Cerebellar cortex (tissue), 1 donor: ENCODE measurements around the gene CPA1.
"Not testable (repeated sequence)": the region's sequence is repeated elsewhere in the genome, so short reads cannot be mapped to it uniquely, and the experiment has no call there.

Source experiments
- DNase-seq: peaks from one replicate; pipeline ENCODE4 v3.0.0-alpha.2; 2015; ENCODE audit warnings: low spot score

CPA1 gene

DNA sequence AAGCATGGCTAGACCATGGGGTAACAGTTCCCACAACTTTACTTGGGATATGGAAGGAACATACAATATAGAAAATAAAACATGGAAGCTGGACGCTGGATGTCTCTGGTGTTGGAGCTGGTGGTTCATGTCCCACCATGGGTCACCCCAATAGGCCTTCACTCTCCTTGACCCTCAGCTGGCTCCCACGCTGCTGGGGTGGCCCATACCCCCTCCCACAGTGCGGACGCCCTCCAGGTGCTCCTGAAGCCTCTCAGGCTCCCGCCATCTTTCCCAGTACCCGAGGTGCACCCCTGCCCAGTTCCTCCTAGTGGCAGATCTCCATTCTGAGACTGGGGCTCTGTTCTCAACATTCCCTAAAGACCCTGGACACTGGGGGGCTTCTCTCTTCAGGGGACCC lies 5.8 kb upstream of the CPA1 start:
- DNase-seq: no peak

DNA sequence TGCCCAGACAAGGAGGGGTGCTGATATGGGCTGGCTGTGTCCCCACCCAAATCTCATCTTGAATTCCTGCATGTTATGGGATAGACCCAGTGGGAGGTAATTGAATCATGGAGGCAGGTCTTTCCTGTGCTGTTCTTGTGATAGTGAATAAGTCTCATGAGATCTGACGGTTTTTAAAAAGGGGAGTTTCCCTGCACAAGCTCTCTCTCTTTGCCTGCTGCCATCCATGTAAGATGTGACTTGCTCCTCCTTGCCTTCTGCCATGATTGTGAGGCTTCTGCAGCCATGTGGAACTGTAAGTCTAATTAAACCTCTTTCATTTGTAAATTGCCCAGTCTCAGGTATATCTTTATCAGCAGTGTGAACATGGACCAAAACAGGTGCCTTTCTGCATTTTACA lies 3.8 kb upstream of the CPA1 start:
- DNase-seq: not testable (repeated sequence)

DNA sequence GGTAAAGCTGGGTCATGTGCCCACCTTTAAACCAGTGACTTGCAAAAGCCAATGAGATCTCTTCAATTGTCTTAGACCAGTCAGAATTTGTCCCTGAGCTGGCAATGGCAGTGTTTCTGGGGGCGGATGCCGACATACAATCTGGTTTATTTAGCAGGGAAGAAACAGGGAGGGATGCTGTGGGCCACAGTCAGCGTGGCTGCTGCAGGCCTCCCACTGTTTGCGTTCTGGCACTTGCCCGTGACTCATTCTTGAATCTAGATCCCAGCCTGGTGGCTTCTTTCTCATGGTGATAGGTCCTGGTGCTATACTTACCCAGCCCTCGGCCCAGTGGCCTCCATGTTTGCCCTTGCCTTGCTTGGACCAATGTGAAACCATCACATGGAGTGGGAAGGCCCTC lies 3.1 kb upstream of the CPA1 start:
- DNase-seq: no peak

DNA sequence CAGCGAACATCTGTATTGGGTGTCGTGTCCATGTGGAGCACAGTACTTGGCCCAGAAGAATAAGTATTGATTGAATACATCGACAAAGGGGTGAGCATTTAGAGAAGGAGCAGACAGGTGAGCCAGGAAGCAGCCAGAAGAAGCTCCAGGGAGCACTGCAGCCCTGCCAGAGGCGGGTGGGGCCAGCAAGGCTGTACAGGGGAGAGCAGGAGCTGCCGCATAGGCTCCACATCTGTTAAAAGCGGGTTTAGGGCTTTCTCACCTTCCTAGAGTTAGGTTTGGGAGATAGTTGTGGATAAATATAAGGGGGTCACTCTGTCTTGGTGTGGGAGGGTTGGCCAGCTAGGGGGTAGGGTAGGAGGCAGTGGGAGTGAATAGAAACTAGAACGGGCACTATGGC lies 1.3 kb upstream of the CPA1 start:
- no peak for DNase-seq

DNA sequence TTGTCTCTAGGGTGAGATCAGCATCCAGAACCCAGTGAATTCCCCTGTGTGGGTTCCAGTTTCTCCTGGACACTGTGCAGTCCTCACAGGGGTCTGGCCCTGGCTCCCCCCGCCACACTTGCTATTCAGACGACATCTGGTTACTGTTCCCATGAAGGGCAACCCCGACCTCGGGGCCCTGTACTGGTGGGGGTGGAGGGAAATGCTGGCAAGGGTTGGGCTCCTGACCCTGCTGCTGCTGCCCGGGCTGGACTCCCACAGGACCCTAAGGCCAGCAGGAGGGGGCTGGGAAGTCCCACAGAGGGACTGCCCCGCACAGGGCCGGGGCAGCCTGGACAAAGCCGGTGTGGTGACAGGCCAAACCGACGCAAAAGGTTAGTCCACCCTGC lies 768 bp upstream of the CPA1 start:
- DNase-seq: no peak

DNA sequence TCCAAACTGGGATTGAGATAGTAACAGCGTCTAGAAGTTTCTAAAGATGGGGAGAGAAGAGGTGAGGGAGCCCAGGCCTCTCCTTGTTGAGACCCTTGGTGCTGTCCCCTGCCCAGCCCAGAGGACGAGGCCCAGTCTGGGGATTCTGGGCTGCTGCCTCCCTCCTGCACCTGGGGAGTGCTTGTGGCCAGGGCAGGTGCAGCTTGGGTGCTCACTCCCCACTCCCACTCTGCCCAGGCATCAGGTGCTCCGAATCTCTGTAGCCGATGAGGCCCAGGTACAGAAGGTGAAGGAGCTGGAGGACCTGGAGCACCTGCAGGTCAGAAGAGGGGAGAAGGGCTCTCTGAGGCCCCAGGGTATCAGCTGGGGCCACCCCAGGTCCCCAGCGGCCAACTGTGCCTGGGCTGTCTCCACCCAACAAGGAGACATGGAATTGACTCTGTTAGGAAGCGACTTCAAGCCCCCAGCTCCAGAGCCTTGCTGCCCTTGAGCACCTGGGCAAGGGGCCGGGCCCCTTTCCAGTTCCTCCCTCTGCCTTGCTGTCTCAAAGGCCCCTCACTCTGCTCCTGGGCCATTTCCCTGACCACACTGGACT lies 664 bp downstream of the CPA1 start:
- DNase-seq: no peak

DNA sequence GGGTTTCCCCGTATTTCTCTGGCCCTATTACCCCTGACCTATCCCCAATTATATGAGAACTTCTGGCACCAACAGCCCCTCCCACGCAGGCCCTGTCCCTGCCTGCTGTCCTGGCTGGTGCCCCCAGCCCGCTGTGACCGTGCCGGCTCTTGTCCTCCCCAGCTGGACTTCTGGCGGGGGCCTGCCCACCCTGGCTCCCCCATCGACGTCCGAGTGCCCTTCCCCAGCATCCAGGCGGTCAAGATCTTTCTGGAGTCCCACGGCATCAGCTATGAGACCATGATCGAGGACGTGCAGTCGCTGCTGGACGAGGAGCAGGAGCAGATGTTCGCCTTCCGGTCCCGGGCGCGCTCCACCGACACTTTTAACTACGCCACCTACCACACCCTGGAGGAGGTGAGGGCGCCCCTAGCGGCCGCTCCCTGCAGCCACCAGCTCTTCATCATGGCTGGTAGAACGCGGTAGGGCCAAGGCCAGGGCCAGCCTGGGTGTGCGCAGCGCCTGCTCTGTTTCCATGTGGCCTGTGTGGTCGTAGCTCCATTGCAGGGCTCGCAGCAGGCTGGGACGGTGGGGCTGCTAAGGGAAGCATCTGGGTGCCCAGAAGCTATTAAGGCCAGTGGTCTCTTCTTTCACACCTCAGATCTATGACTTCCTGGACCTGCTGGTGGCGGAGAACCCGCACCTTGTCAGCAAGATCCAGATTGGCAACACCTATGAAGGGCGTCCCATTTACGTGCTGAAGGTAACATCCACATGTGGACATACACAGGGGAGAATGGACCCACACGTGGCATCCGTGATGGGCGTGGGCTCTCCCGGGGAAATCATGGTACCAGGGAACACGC lies 1.4 kb downstream of the CPA1 start:
- DNase-seq: no peak

DNA sequence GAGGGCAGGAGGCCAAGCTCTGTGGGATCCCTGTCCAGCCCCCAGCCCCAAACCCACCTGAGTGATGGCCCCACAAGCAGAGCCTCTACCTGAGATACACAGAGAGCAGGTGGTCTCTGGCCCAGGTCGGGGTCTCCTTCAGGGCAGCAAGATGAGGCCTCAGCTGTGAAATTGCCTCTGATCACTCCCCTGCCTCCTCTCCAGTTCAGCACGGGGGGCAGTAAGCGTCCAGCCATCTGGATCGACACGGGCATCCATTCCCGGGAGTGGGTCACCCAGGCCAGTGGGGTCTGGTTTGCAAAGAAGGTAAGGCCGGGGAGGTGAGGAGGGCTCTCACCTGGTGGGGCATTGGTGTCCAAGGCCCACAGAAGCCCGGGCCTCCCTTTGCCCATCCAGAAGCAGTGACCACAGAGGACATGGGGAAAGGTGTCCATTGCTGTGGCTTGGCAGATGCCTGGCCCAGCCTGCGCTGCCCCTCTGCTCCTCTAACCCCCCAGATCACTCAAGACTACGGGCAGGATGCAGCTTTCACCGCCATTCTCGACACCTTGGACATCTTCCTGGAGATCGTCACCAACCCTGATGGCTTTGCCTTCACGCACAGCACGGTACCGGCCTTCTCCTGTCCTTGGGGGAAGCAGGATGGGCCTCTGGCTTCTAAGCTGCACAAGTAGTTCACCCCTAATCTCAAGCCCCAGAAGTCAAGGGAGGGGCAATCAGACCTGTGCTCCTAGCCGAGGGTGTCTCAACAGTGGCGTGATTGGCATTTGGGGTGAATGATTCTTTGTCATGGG lies 3.1 kb downstream of the CPA1 start:
- DNase-seq: no peak

DNA sequence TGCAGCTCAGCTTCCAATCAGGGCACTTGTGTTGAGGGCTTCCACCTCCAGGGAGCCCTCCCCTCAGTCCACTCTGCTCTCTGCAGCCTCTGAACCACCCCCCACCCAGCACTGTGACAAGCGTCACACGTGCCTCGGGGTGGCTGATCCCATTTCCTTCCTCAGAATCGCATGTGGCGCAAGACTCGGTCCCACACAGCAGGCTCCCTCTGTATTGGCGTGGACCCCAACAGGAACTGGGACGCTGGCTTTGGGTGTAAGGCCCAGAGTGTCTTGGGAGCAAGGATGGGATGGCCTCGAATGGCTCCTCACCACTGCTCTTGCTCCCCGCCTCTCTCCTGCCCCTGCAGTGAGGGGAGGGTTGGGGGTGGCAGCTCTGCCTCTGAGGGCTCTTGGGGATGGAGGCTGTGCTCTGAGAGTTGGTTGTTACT lies 4.1 kb downstream of the CPA1 start:
- DNase-seq: no peak

DNA sequence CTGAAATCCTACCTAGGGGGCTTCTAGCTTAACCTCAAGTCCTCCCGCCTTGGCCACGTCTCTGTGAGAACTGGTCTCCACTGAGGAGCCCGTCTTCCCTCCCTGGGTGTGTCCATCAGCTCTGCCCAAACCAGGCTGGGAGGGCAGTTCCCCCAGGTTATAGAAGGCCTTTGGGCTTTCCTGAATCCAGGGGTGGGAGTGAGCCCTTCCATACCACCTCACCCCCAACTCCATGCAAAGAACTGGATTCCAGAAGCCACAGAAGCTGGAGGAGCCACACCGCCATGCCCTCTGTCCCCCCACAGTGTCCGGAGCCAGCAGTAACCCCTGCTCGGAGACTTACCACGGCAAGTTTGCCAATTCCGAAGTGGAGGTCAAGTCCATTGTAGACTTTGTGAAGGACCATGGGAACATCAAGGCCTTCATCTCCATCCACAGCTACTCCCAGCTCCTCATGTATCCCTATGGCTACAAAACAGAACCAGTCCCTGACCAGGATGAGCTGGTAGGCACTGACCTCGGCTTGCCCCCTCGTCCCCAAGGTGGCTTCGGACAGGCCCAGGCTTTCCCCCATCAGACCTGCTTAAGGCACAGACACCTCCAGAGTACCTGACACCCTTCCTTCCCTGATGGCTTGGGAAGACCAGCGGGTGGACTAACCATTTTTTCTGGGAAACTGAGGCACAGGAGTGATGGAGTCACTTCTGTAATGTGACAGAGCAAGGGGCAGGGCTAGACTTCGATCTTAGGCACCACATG lies 4.7 kb downstream of the CPA1 start:
- DNase-seq: no peak

DNA sequence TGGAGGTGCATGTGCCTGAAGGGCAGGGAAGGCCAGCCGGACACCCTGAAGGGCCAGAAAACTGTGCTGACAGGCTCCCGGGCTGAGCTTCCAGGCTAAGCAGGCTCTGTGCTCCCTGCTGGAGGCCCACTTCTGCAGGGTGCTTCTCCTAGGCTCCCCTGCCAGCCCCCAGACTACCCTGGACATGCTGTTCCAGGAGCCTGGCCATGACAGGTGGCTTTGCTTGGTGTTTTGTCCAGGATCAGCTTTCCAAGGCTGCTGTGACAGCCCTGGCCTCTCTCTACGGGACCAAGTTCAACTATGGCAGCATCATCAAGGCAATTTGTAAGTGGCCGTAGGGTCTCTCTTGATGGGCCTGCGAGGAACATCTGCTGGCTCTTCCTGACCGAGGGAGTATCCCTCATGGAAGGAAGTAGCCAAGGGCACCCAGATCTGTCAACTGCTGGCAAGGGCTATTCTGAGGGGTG lies 5.3 kb downstream of the CPA1 start:
- no peak for DNase-seq

DNA sequence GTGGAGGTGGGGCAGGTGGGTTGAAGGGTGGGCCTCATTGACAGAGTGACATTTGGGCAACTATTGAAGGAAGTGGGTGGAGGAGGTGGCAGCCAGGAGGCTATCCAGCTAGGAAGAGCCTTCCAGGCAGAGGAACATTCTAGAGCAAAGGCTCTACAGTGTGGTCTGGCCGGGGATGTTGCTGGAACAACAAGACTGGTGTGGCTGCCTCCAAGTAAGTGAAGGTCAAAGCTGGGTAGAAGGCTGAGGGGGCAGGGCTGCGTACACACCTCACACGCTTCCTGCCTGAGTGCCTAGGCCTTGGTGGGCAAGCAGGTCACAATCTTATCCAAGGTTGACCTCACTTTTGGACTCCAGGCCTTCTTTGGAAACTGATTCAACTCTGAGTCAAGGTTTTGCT lies 6.6 kb downstream of the CPA1 start:
- no peak for DNase-seq

DNA sequence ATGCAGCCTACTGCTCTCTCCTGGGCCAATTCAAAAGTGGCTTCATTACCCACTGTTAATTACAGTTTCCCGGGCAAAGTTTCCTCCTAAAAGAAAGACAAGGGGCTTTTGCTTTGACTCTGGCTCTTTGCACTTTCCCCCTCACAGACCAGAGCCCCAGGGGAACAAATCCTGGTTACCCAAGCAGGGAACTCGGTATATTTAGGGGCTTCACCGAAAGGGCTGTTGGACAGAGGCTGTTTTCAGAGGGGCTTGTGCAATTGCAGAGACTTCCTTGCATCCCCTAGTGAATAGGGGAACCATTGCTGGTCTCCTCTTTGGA lies 7.0 kb downstream of the CPA1 start:
- no peak for DNase-seq

DNA sequence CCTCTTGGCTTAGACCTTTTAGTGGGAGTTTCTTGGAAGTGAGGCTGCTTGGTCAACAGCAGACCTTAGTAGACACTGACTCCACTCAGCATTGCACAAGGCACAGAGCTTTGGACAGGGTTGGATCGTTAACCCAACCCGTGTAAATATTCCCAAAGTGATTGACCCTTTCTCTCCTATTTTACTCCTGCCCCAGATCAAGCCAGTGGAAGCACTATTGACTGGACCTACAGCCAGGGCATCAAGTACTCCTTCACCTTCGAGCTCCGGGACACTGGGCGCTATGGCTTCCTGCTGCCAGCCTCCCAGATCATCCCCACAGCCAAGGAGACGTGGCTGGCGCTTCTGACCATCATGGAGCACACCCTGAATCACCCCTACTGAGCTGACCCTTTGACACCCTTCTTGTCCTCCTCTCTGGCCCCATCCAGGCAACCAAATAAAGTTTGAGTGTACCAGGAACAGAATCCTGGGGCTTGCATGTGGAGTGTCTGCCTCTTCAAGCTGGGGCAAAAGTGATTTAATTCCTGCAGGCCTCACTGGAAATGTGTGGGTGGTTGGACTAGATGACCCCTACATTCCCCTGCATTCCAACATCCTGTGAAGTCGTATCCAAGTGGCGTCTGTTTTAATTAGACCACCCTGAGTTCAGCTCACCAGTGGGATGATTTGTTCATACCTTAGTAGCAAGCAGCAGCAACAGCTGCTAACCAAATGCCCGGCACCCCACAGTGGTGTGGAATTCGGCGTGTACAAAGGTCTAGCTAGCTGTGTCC lies 7.5 kb downstream of the CPA1 start:
- no peak for DNase-seq

DNA sequence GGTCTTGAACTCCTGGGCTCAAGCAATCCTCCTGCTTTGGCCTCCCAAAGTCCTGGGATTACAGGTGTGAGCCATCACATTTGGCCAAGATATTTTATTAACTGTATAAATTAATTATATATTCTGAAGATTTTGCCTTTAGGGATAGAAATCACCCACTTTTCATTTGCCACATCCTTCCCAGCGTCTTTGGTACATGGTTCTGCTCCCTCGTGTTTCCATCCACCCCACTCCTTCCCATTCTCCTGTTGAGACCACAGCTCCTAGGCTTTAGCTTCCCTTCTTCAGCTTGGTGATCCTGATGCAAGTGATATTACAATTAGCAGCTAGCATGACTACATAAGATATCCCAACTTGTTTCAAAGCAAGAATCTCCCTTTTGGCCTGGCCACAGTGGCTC lies 8.4 kb downstream of the CPA1 start:
- no peak for DNase-seq

DNA sequence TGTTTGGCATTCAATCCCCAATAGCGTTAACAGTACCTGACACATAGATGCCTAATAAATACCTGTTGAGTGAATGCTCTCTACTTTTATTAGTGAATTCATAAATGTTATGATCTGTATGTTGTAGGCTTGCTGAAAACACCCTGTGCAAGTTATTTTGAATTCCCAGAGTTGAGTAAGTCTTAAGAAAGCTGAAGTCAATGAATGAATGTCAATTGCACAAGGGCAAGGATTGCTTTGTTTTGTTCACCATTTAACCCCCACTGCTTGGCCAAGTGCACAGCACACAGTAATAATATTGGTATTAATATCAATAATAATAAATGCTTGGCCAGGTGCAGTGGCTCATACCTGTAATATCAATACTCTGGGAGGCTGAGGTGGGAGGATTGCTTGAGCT lies 10.2 kb downstream of the CPA1 start:
- DNase-seq: no peak

DNA sequence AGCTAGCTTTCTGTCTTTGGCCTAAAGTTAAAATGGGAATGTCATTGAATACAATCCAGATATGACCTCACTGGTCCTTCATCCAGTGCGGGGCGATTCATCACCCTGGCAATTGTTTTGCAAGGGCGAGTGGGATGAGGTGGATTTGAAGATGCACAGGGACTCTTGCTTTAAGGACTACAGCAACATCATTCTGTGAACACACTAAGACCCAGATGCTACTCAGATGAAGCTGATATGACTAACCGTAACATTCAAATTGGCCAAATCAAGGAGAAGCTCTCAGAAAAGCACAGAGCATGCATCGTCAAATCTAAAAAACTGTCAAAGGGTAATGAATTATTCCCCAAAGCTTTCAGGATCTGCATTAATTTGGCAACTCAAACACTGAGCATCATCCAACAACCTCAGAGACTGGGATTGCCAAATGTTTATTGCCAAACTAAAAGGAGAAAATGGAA lies 12.8 kb downstream of the CPA1 start:
- no peak for DNase-seq

DNA sequence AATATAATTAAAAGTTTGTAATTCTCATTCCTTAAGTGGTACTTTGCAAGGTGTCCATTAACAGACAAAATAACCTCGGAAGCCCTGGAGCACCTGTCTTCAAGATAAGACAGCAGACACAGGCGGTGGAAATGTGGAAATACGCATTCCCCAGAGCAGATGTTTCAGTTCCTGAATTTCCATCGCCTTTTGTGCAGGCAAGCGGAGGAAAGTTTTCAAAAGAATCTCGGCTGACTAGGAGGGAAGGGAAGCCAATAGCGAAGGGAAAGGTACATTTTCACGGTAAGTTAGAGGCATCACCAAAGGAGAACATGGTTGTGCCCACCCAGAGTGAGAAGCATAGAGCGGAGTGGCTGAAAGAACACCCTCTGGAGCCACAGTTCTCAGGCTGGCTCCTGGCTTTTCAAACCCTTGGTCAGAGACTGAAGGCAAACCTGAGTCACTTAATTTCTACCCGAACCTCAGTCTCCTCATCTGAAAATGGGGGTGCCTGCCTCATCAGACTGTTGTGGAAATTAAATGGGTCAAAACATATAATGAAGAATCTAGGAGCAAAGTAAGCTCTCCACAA lies 13.6 kb downstream of the CPA1 start:
- no peak for DNase-seq

DNA sequence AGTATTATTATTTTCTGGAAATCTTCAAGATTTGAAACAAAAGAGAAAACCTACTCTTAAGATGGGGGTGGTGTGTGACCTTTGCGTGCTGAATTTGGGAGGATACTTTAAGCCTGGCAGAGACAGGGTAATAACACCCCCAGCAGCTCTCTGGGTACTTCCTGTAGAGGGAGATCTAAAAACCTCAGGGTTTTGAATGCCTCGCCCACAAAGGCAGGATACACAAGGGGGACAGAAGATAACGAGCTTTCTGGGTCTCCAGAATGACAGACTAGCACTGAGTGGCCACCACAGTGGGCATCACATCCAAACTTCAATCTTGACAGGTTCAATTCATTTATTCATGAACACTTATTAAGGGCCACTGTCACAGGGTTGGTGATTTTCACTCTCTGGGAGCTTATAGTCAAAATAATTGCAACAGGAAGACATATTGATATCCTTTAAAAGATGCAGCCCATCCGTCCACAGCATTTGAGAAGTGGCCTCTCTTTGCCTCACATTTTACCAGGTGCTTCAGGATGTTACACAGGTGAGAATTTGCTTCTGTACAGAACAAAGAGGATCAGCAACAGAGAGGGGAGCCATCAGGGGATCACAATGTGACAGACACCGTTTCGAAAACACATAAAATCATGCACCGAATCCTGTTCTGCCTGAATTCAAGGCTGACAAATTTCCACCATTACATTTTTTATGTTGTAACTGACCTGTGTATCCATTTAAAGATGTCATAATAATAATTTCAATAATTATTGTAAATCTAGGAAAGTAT lies 14.3 kb downstream of the CPA1 start:
- DNase-seq: no peak

DNA sequence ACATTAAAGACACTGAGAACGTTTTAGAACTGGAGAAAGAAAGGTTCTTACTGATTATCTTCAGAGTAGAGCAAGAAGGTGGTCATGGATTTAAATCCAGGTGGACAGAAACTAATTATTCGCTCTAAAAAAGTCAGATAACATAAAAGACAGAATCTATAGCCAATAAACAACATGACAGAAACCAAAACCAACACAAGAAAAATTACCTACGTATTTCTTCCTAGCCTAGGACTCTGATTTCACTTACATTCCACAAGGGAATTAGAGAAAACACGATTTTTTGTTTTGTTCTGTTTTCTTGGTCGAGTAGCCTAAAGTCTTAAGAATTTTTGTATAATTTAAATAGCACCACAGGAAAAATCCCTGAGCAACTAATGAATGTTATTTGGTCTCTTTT lies 15.1 kb downstream of the CPA1 start:
- no peak for DNase-seq
